ENCODE measurements around the gene SERPINB4.

Gene SERPINB4

GRCh38 chr18:63603355-63603754, 40.7 kb downstream of the SERPINB4 start:
- H3K4me3 ChIP-seq (ENCODE audit: low read depth, low read length): no peak overlapping the region
- no peak for TF ChIP-seq CTCF (IDR thresholded peaks at IDR 0.05; ENCODE audit: borderline replicate concordance, insufficient read depth, low read depth, low read length)

GRCh38 chr18:63596964-63597363, 47.1 kb downstream of the SERPINB4 start:
- H3K4me3 ChIP-seq (ENCODE audit: low read depth, low read length): no peak overlapping the region
- TF ChIP-seq CTCF (IDR thresholded peaks at IDR 0.05; ENCODE audit: borderline replicate concordance, insufficient read depth, low read depth, low read length): no peak

GRCh38 chr18:63592471-63592870, 51.6 kb downstream of the SERPINB4 start:
- no peak for TF ChIP-seq CTCF (IDR thresholded peaks at IDR 0.05; ENCODE audit: borderline replicate concordance, insufficient read depth, low read depth, low read length)
- H3K4me3 ChIP-seq (ENCODE audit: low read depth, low read length): no peak overlapping the region

- no peak for TF ChIP-seq CTCF (IDR thresholded peaks at IDR 0.05; ENCODE audit: borderline replicate concordance, insufficient read depth, low read depth, low read length)
- H3K4me3 ChIP-seq (ENCODE audit: low read depth, low read length): no peak overlapping the region
These were observed 52.3 kb downstream of the SERPINB4 start for GRCh38 chr18:63591725-63592124.

- TF ChIP-seq CTCF (IDR thresholded peaks at IDR 0.05; ENCODE audit: borderline replicate concordance, insufficient read depth, low read depth, low read length): no peak
- H3K4me3 ChIP-seq (ENCODE audit: low read depth, low read length): no peak overlapping the region
These were observed 52.9 kb downstream of the SERPINB4 start for GRCh38 chr18:63590966-63591695.

GRCh38 chr18:63590373-63590772, 53.7 kb downstream of the SERPINB4 start:
- no peak for TF ChIP-seq CTCF (IDR thresholded peaks at IDR 0.05; ENCODE audit: borderline replicate concordance, insufficient read depth, low read depth, low read length)
- no peak overlapping the region for H3K4me3 ChIP-seq (ENCODE audit: low read depth, low read length)

GRCh38 chr18:63588909-63589308, 55.1 kb downstream of the SERPINB4 start:
- TF ChIP-seq CTCF (IDR thresholded peaks at IDR 0.05; ENCODE audit: borderline replicate concordance, insufficient read depth, low read depth, low read length): no peak
- H3K4me3 ChIP-seq (ENCODE audit: low read depth, low read length): no peak overlapping the region
